SK-N-SH treated with all-trans-retinoic acid at 6 μM for 48 hours (cell line): ENCODE measurements around the gene DDX23.

Experiments
- ATAC-seq: fragments of 200-7000 bp; cut with Tn5 transposase; 3 replicates; pipeline ENCODE4 v1.9.1; 2020; ENCODE audit warnings: mild to moderate bottlenecking, moderate library complexity
- ARNTL ChIP-seq: fragments of 450-650 bp; formaldehyde crosslinking; IDR thresholded peaks from 2 replicates; pipeline ENCODE4 v1.5.0; 2020; ENCODE audit warnings: low read depth, mild to moderate bottlenecking, moderate library complexity, borderline replicate concordance
- BACH2 ChIP-seq: fragments of 250-450 bp; sonication (Bioruptor Pico); IDR thresholded peaks from 2 replicates; pipeline ENCODE4 v1.9.0; 2021; ENCODE audit warnings: mild to moderate bottlenecking, borderline replicate concordance
- CSDC2 ChIP-seq: fragments of 250-450 bp; sonication (Bioruptor Pico); IDR thresholded peaks from 2 replicates; pipeline ENCODE4 v1.5.0; 2020; ENCODE audit warnings: mild to moderate bottlenecking, moderate library complexity
- GLIS3 ChIP-seq: fragments of 250-450 bp; sonication (Bioruptor Pico); IDR thresholded peaks from 2 replicates; pipeline ENCODE4 v1.5.0; 2020; ENCODE audit warnings: mild to moderate bottlenecking, moderate library complexity
- ISL1 ChIP-seq: fragments of 250-450 bp; sonication (Bioruptor Pico); IDR thresholded peaks from 2 replicates; pipeline ENCODE4 v2.1.2; 2022; ENCODE audit warnings: mild to moderate bottlenecking, moderate library complexity
- PPARA ChIP-seq: fragments of 250-450 bp; sonication (Bioruptor Pico); IDR thresholded peaks from 2 replicates; pipeline ENCODE4 v1.5.0; 2020; ENCODE audit warnings: mild to moderate bottlenecking, borderline replicate concordance
- SNAI2 ChIP-seq: fragments of 250-450 bp; sonication (Bioruptor Pico); IDR thresholded peaks from 2 replicates; pipeline ENCODE4 v1.5.0; 2020; ENCODE audit warnings: mild to moderate bottlenecking, moderate library complexity
- TCF4 ChIP-seq: fragments of 250-450 bp; sonication (Bioruptor Pico); IDR thresholded peaks from 2 replicates; pipeline ENCODE4 v1.8.0; 2021; ENCODE audit warnings: mild to moderate bottlenecking, moderate library complexity, borderline replicate concordance
- TSHZ2 ChIP-seq: fragments of 250-450 bp; sonication (Bioruptor Pico); IDR thresholded peaks from 2 replicates; pipeline ENCODE4 v1.5.0; 2020; ENCODE audit warnings: mild to moderate bottlenecking, moderate library complexity
- ZFP30 ChIP-seq: fragments of 450-650 bp; formaldehyde crosslinking; IDR thresholded peaks from 2 replicates; pipeline ENCODE4 v1.5.0; 2022; ENCODE audit warnings: mild to moderate bottlenecking, moderate library complexity
- ZNF565 ChIP-seq: fragments of 450-650 bp; formaldehyde crosslinking; conservative IDR thresholded peaks from 2 replicates; pipeline ENCODE4 v1.5.0; 2020; ENCODE audit warnings: low read depth, mild to moderate bottlenecking, moderate library complexity
- ZNF70 ChIP-seq: fragments of 450-650 bp; formaldehyde crosslinking; IDR thresholded peaks from 2 replicates; pipeline ENCODE4 v1.5.0; 2020; ENCODE audit warnings: mild to moderate bottlenecking, moderate library complexity
- ZNF8 ChIP-seq: fragments of 450-650 bp; formaldehyde crosslinking; IDR thresholded peaks from 2 replicates; pipeline ENCODE4 v1.5.0; 2020; ENCODE audit warnings: mild to moderate bottlenecking, moderate library complexity
- TF ChIP-seq, protein P1 (sequence below): fragments of 250-450 bp; sonication (Bioruptor Pico); IDR thresholded peaks from 2 replicates; pipeline ENCODE4 v1.5.1; 2021; ENCODE audit warnings: mild to moderate bottlenecking, moderate library complexity
- TF ChIP-seq, protein P2 (sequence below): fragments of 250-450 bp; sonication (Bioruptor Pico); IDR thresholded peaks from 2 replicates; pipeline ENCODE4 v1.5.1; 2020; ENCODE audit warnings: low read depth, mild to moderate bottlenecking, moderate library complexity
- TF ChIP-seq, protein P3 (sequence below): fragments of 250-450 bp; sonication (Bioruptor Pico); IDR thresholded peaks from 2 replicates; pipeline ENCODE4 v1.8.0; 2021; ENCODE audit warnings: low read depth, mild to moderate bottlenecking, moderate library complexity, borderline replicate concordance
- TF ChIP-seq, protein P4 (sequence below): fragments of 250-450 bp; sonication (Bioruptor Pico); IDR thresholded peaks from 2 replicates; pipeline ENCODE4 v1.8.0; 2020; ENCODE audit warnings: mild to moderate bottlenecking, moderate library complexity, borderline replicate concordance

The DDX23 gene

DNA sequence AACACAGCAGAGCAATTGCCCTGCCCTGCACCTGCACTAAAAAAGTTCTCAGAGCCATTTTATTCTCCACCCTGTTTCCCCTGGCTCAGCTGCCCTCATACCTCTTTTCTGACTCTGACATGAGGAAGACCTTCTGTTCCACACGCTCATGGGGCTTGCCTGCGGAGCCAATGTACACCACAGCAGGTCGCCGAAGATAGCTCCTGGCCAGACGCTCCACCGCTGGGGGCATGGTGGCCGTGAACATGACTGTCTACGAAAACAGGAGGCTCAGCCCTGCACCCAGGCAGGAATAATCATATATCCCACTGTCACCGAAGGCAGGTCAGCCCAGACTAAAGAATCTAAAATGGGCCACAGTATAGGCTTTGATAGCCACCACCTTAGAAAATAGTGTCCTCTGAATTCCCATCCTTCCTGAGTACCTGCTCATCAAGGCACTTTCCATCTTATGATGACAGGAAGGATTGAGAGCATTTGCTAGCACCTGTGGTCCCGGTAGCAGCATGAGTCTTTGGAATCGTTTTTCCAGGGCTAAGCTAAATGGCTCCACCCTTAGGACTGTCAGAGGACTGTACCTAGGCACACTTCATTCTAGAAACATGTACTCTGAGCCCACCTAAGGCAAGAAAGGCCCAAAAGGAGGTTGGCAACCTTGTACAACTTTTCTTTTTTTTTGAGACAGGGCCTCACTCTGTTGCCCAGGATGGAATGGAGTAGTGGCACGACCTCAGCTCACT, 19.5 kb downstream of the DDX23 start (continued):
- TF ChIP-seq, protein P1, sequence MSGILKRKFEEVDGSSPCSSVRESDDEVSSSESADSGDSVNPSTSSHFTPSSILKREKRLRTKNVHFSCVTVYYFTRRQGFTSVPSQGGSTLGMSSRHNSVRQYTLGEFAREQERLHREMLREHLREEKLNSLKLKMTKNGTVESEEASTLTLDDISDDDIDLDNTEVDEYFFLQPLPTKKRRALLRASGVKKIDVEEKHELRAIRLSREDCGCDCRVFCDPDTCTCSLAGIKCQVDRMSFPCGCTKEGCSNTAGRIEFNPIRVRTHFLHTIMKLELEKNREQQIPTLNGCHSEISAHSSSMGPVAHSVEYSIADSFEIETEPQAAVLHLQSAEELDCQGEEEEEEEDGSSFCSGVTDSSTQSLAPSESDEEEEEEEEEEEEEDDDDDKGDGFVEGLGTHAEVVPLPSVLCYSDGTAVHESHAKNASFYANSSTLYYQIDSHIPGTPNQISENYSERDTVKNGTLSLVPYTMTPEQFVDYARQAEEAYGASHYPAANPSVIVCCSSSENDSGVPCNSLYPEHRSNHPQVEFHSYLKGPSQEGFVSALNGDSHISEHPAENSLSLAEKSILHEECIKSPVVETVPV, result no peak

GRCh38 chr12:48831257-48831656, 20.7 kb downstream of the DDX23 start:
- TF ChIP-seq TCF4 (CRISPR knock-in tag), result no peak
- TF ChIP-seq ZNF70, result no peak
- TF ChIP-seq BACH2 (CRISPR knock-in tag), result no peak
- TF ChIP-seq TSHZ2 (CRISPR knock-in tag), result no peak
- no peak for TF ChIP-seq CSDC2
- TF ChIP-seq ZNF565, result no peak
- TF ChIP-seq PPARA (CRISPR knock-in tag), result no peak
- TF ChIP-seq, protein P2, sequence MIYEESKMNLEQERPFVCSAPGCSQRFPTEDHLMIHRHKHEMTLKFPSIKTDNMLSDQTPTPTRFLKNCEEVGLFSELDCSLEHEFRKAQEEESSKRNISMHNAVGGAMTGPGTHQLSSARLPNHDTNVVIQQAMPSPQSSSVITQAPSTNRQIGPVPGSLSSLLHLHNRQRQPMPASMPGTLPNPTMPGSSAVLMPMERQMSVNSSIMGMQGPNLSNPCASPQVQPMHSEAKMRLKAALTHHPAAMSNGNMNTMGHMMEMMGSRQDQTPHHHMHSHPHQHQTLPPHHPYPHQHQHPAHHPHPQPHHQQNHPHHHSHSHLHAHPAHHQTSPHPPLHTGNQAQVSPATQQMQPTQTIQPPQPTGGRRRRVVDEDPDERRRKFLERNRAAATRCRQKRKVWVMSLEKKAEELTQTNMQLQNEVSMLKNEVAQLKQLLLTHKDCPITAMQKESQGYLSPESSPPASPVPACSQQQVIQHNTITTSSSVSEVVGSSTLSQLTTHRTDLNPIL (CRISPR knock-in tag), result no peak
- no peak for TF ChIP-seq ZFP30 (CRISPR knock-in tag)
- TF ChIP-seq, protein P3, sequence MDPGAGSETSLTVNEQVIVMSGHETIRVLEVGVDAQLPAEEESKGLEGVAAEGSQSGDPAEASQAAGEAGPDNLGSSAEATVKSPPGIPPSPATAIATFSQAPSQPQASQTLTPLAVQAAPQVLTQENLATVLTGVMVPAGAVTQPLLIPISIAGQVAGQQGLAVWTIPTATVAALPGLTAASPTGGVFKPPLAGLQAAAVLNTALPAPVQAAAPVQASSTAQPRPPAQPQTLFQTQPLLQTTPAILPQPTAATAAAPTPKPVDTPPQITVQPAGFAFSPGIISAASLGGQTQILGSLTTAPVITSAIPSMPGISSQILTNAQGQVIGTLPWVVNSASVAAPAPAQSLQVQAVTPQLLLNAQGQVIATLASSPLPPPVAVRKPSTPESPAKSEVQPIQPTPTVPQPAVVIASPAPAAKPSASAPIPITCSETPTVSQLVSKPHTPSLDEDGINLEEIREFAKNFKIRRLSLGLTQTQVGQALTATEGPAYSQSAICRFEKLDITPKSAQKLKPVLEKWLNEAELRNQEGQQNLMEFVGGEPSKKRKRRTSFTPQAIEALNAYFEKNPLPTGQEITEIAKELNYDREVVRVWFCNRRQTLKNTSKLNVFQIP, result no peak
- no peak for TF ChIP-seq ZNF8
- no peak for TF ChIP-seq GLIS3
- ATAC-seq, result no peak

DNA sequence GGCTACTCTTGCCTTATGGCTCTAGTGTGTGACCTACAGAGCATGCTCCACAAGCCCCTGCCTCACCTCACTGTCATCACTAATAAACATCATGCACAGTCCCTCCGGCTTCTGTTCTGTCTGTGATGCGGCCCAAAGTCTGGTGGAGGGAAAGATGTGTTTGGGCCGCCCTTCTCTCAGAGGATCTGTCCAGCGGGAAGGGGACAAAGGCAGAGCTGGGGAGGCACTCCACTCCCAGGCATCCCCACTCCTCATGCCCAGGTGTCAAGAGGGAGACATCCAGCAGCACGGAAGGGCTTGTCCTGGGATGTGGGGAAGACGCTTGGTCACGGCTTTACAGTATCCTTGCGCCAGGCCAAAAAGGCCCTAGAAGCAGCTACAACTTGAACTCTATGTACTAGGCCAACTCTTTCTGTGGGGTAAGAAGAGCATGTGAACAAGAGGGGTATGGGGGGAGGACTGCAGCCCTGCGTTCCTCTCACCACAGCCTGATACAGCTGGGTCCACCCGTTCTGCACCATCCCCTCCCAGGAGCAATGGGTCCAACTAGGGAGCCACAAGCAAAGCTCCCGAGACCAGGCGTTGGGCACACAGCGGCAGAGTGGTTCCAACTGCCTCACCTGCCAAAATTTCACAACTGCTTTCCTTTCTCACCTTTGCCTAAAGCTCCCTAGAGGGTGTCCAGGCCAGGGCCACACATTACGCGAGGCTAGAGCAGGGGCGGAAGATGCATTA, 23.0 kb downstream of the DDX23 start:
- ATAC-seq, result no peak; the same call in 2 of the 3 replicates
- TF ChIP-seq TCF4 (CRISPR knock-in tag) (no peak), ZNF8 (no peak), ZNF565 (no peak), TSHZ2 (CRISPR knock-in tag) (no peak), SNAI2 (CRISPR knock-in tag) (no peak), ARNTL (CRISPR knock-in tag) (no peak), PPARA (CRISPR knock-in tag) (no peak), ISL1 (no peak), ZNF70 (no peak), BACH2 (CRISPR knock-in tag) (no peak), GLIS3 (no peak)
- TF ChIP-seq, protein P3, result no peak
- TF ChIP-seq, protein P1, result no peak
- TF ChIP-seq, protein P2 (CRISPR knock-in tag), result no peak
- TF ChIP-seq, protein P4, sequence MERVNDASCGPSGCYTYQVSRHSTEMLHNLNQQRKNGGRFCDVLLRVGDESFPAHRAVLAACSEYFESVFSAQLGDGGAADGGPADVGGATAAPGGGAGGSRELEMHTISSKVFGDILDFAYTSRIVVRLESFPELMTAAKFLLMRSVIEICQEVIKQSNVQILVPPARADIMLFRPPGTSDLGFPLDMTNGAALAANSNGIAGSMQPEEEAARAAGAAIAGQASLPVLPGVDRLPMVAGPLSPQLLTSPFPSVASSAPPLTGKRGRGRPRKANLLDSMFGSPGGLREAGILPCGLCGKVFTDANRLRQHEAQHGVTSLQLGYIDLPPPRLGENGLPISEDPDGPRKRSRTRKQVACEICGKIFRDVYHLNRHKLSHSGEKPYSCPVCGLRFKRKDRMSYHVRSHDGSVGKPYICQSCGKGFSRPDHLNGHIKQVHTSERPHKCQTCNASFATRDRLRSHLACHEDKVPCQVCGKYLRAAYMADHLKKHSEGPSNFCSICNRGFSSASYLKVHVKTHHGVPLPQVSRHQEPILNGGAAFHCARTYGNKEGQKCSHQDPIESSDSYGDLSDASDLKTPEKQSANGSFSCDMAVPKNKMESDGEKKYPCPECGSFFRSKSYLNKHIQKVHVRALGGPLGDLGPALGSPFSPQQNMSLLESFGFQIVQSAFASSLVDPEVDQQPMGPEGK (CRISPR knock-in tag), result no peak
- TF ChIP-seq, all 23 proteins: peak for 0
